Esophagus muscularis mucosa (tissue), 4 donors: ENCODE data around the gene PDZK1.

Experiments
- CTCF ChIP-seq, 3 experiments: fragments of 200-600 bp in 2 of 3; fragments of 450-650 bp in 1 of 3; sonication (generic) in 2 of 3; IDR thresholded peaks; one replicate each; pipeline ENCODE4 v1.5.1; 2017 to 2019; ENCODE audit warnings: antibody characterized with exemption in 3 of 3, mild to moderate bottlenecking in 2 of 3, moderate library complexity in 1 of 3
- EP300 ChIP-seq: sonication (generic); formaldehyde crosslinking; IDR thresholded peaks from one replicate; pipeline ENCODE4 v1.6.1; 2017; ENCODE audit warnings: antibody characterized with exemption
- POLR2A ChIP-seq: fragments of 450-650 bp; IDR thresholded peaks from one replicate; pipeline ENCODE4 v1.6.1; 2017; ENCODE audit warnings: antibody characterized with exemption, moderate library complexity, mild to moderate bottlenecking, low read depth
- POLR2AphosphoS5 ChIP-seq, 2 donors: sonication (generic); formaldehyde crosslinking; IDR thresholded peaks; one replicate each; pipeline ENCODE4 v1.6.1; 2017; ENCODE audit warnings: antibody characterized with exemption in 2 of 2

- TF ChIP-seq POLR2AphosphoS5 (IDR thresholded peaks at IDR 0.05) (peak in 1 of 2 donors; percentile 47), POLR2A (no peak), EP300 (no peak), CTCF (IDR thresholded peaks at IDR 0.05) (no peak)
Measured at GRCh38 chr1:145711213-145711651, 4.1 kb upstream of the PDZK1 start.
